ENCODE results near the gene SATB2.
A peak's percentile ranks its signal among the peaks of the same experiment; 100 is the strongest.

The SATB2 gene

GRCh38 chr2:199461711-199462346 is 4.1 kb upstream of the SATB2 start:
- peak overlapping the region; percentile 84 for H3K4me3 ChIP-seq (ENCODE audit: low read depth, low read length)
- no peak for TF ChIP-seq CTCF (IDR thresholded peaks at IDR 0.05; ENCODE audit: low read depth, low read length)

GRCh38 chr2:199460846-199461710 is 3.3 kb upstream of the SATB2 start:
- H3K4me3 ChIP-seq (ENCODE audit: low read depth, low read length): peak overlapping the region; percentile 84
- no peak for TF ChIP-seq CTCF (IDR thresholded peaks at IDR 0.05; ENCODE audit: low read depth, low read length)

DNA sequence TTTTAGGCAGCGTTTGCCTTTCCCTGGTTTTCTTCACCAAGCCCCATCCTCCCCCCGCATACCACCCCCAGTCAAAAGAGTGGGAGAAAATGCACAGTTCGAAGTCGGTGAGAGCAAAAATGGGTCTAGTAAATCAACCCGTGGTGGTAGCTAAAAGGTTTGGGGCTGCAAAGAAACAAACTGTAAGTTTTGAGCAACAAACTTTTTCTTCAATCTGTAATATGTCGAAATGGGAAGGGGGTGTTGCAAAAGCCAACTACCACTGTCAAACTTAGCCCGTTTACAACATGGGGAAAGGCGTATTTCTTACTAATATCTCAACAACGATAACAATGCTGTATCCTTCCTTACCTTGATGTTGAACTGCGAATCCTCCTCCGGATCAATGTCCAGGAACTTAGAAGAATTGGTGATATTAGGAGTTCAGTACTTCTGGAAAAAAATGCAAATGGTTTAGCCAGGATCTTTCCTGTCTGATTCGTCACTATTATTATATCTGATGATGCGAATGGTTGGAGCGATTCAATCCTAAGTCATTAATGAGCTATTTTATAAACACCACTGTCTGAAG is 2.4 kb upstream of the SATB2 start:
- no peak for TF ChIP-seq CTCF (IDR thresholded peaks at IDR 0.05; ENCODE audit: low read depth, low read length)
- H3K4me3 ChIP-seq (ENCODE audit: low read depth, low read length): peak overlapping the region; percentile 84

DNA sequence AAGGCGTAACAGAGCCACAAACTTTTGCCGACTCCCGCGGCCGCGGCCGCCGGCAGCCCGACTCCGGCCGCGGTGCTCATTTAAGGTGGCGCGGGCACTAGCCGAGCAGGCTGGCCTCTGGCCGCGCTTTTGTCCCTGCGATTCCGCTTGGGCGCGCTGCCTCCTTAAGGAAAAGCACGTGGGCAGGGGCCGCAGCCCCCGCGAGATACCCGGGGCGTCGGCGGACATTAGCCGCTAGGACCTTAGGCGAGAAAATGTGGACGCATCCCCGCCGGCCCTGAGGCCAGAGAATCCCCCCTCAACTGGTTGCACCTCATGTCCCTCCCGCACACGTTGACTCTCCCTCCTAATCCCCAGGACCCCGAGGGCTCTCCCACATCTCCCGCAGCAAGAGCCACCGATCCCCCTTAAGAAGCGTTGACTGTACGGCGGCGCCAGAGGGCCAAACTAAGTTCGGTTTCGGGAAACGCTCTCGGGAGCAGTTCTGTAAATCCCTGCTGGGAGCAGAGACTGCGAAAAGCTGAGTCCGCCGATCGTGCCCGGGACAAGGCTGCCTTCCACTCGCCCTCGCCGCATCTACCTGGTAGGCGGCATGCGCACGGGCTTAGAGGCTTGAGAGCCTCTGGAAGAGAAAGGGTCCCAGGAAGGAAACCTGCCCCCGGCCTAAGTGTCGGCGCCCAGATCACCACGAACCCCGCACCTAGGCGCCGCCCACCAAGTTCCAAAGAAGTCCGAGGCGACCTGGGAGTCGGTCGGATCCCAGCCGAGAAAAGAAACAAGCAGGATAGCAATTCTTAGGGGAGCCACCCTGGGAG is 1.8 kb upstream of the SATB2 start:
- TF ChIP-seq CTCF (IDR thresholded peaks at IDR 0.05; ENCODE audit: low read depth, low read length): no peak
- peak overlapping the region; percentile 84 for H3K4me3 ChIP-seq (ENCODE audit: low read depth, low read length)

DNA sequence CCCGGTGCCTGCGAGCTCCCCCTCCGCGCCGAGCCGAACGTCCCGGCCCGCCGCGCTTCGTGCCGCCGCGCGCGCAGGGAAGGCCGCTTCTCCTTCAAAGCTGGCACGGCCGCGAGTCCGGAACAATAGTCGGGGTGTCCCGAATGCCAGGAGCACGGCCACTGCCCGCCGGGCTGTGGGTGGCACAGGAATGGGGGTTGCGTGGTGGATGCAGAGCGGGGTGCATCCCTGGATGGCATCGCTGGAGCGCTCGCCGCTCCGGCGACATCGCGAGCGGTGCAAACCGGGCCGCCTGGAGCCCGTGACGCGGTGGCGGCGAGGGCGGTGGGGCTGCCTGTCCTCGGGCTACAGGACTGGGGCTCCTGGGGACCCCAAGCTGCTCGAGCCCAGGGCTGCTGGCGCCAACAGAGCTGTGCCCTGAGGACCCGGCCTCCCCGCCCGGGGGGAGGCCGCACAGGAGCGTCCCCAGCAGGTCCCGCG is 1.1 kb upstream of the SATB2 start:
- peak overlapping the region; percentile 84 for H3K4me3 ChIP-seq (ENCODE audit: low read depth, low read length)
- no peak for TF ChIP-seq CTCF (IDR thresholded peaks at IDR 0.05; ENCODE audit: low read depth, low read length)

DNA sequence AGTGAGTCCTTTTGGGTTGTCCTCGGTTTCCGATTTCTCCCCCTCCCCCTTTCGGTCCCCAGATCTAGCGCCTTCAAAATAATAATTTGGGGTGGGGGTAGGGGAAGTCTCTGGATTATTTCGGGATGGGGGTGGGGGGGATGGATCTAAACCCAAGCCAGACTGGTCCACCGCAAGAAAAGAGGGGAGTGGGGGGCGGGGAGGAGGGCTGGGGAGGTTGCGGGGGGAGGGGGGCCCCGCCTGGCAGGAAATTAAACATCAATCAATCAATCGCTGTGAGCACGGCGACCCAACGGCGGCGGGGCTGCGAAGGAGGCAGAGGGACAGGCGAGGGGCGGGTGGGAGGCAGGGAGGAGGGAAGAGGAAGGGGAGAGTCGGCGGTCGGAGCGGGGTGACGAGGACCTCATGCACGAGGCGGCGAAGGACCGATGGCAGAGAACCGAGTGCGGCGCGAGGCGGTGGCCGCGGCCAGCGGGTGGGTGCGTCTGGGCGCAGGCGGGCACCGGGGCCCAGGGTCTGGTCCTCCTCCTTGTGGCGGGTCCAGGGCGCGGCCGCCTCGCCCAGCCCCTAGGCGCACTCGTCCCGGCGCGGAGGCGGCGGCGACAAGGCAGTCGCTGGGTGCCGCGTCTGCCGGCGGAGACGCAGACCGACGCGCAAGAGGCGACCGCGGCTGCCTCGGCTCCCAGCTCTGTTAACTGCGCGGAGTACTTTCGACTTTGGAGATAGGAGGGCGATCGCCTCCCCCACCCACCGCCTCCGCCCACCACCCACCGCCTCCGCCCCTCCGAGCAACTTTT is 468 bp upstream of the SATB2 start:
- peak overlapping the region; percentile 84 for H3K4me3 ChIP-seq (ENCODE audit: low read depth, low read length)

More for the DNA sequence above, 468 bp upstream of the SATB2 start:
- no peak for TF ChIP-seq CTCF (IDR thresholded peaks at IDR 0.05; ENCODE audit: low read depth, low read length)

Measured in WI38 (cell line).